GM12864 (cell line): Measurements from ENCODE around the gene MAP3K19.

Experiments used
- DNase-seq: peaks from one replicate; pipeline ENCODE4 v3.0.0-alpha.2; 2011; ENCODE audit warnings: low read depth
- H3K4me3 ChIP-seq: 2 replicates; pipeline ENCODE4 v1.5.1; 2011; ENCODE audit warnings: mild to moderate bottlenecking, low read depth, low read length, control low read depth
- CTCF ChIP-seq: IDR thresholded peaks from 2 replicates; pipeline ENCODE4 v1.5.1; 2011; ENCODE audit warnings: low read depth, mild to moderate bottlenecking, moderate library complexity, low read length, control low read depth, inconsistent platforms; ENCODE audit errors: missing control alignments

MAP3K19 gene

GRCh38 chr2:134934150-134934549 is 113.1 kb downstream of the MAP3K19 start:
- DNase-seq: no peak
- no peak for TF ChIP-seq CTCF
- H3K4me3 ChIP-seq: no peak overlapping the region

GRCh38 chr2:134933732-134934131 is 113.5 kb downstream of the MAP3K19 start:
- no peak for DNase-seq
- no peak overlapping the region for H3K4me3 ChIP-seq
- no peak for TF ChIP-seq CTCF

- TF ChIP-seq CTCF: no peak
- no peak overlapping the region for H3K4me3 ChIP-seq
- no peak for DNase-seq
Observed at GRCh38 chr2:134932864-134933526, 114.3 kb downstream of the MAP3K19 start.

- no peak for DNase-seq
- H3K4me3 ChIP-seq: no peak overlapping the region
- no peak for TF ChIP-seq CTCF
Observed at GRCh38 chr2:134927195-134927594, 120.1 kb downstream of the MAP3K19 start.

- no peak overlapping the region for H3K4me3 ChIP-seq
- no peak for DNase-seq
- TF ChIP-seq CTCF: no peak
Observed at GRCh38 chr2:134926231-134926931, 120.9 kb downstream of the MAP3K19 start.

- DNase-seq: no peak
- TF ChIP-seq CTCF: no peak
- H3K4me3 ChIP-seq: no peak overlapping the region
Observed at GRCh38 chr2:134924912-134925311, 122.3 kb downstream of the MAP3K19 start.
